Measurements from ENCODE around the gene WDR62.
A peak's percentile ranks its signal among the peaks of the same experiment; 100 is the strongest.

- TF ChIP-seq CTCF (conservative IDR thresholded peaks at IDR 0.05; ENCODE audit: low read length) (peak; percentile 68), EZH2phosphoT487 (IDR thresholded peaks at IDR 0.05; ENCODE audit: borderline replicate concordance) (no peak)
These were observed 5.7 kb downstream of the WDR62 start for GRCh38 chr19:36060430-36060829.
